ENCODE results near the gene IL21.
A peak's percentile ranks its signal among the peaks of the same experiment; 100 is the strongest.
"Not testable (repeated sequence)": the region's sequence is repeated elsewhere in the genome, so short reads cannot be mapped to it uniquely, and the experiment has no call there.

Gene IL21

GRCh38 chr4:122577189-122577553, 43.7 kb downstream of the IL21 start:
- DNase-seq: no peak

GRCh38 chr4:122576261-122577188, 44.3 kb downstream of the IL21 start:
- DNase-seq: peak; percentile 80

- DNase-seq: not testable (repeated sequence)
These were observed 46.5 kb downstream of the IL21 start for GRCh38 chr4:122574347-122574746.

- no peak for DNase-seq
These were observed 58.4 kb downstream of the IL21 start for GRCh38 chr4:122562449-122562848.

Data from eye (tissue), 1 donor.